GM21737 (cell line): ENCODE results near the gene PBX1.

Source experiments
- ATAC-seq: cut with Tn5 transposase; IDR thresholded peaks from one replicate; pipeline ENCODE4 v1.9.1; 2021; ENCODE audit warnings: mild to moderate bottlenecking, moderate library complexity; ENCODE audit not compliant: unreplicated experiment

Gene PBX1

DNA sequence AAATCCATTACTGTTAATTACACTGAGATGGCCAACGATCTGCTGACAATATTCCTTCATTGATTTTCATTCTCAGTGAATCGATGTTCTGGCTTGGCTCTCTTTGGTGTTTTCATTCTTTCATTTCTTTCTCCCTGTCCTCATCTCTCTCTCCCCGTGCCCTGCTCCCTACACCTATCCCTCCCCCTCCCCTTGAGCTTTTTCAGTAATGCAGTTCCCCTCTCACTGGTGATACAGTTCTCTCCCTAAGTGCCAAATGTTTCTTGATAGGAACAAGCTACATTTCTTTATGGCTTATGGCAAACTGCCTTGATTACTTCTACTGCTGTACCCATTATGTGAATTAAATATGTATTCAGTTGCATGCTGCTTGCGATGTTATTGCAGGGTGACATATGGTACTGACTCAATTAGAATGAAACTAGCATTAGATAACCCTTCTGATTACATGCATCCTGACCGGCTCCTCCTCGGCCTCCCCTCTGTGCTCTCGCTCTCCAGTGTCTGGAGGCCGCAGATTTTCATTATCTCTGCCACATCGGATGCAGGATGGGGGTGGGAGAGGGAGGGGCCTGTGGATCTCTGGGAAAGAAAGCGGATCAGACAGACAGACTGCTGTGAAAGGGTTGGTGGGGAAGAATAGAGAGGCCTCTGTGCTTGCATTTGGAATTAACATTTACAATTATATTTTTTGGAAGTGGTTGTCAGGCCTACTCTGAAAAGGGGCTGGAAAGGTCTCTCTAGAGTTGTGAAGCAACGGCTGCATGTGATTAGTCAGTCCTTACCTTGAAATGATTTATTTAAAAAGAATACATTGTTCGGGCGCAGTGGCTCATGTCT is 130.9 kb downstream of the PBX1 start:
- no peak for ATAC-seq

DNA sequence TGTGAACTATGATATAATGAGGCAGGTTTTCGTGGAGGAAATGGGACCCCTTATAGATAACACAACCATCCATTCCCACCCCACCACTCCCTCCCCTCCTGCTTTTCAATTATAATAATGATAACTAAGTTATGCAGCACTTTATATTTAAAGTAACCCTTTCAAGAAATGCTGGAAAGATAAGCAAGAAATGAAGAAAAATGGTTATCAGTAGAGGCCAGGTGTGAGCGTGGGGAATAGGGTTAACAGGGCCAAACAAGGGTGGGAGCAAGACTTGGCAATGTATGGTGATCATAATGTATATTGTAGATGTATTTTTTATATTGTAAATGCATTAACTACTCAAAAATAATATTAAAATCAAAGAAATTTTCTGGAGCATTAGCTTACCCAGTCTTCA is 133.4 kb downstream of the PBX1 start:
- no peak for ATAC-seq

DNA sequence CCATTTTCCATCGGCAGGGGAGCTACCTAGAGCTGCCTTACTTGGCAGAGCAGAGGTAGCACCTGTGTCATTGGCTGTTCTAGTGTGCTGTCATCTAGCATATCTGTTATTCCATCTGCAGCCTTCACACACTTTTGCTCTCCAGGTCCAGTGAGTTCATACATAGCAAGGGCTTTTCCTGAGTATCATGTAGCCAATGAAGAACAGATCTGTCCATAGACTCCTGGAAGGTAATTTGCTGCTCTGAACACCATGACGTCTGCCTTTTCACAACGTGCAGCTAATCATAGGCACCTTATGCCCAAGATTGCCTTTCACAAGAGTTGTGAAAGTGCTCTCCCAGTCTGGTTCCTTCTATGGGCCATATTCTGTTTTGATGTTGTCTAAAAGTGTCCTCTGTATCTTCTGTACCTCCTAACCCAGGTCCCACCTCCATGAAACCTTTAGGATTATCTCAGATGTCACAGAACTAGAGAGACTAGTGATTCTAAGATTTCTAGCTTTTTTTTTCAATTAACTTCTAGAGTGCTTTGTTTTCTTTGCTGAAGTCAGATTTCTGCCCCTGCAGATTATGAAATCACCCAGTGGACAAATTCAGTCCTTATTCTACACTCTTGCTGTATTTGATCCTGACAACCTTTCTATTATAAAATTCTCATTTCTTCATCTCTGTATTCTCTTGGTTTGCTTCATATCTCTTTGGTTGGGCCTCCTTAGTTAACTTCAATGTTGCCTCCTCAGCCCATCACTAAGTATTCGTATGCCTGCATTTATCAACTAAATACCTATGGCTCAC is 134.8 kb downstream of the PBX1 start:
- no peak for ATAC-seq

DNA sequence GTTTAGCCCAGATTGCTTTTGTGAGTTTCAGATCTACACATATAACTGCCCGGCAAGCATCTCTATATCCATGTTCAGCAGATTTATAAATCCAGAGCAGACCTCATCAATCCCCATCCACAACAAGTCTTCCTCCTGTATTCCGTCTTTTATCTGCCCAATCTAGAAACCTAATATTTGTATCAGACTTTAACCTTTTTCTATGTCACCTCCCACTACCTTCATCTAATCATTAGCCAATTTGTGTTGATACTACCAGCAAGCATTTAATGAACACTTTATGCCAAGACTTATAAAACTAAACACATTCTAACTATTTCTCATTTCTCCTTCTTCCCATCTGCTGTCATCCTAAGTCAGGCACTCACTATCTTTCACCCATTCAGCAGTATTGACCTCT is 135.5 kb downstream of the PBX1 start:
- no peak for ATAC-seq

DNA sequence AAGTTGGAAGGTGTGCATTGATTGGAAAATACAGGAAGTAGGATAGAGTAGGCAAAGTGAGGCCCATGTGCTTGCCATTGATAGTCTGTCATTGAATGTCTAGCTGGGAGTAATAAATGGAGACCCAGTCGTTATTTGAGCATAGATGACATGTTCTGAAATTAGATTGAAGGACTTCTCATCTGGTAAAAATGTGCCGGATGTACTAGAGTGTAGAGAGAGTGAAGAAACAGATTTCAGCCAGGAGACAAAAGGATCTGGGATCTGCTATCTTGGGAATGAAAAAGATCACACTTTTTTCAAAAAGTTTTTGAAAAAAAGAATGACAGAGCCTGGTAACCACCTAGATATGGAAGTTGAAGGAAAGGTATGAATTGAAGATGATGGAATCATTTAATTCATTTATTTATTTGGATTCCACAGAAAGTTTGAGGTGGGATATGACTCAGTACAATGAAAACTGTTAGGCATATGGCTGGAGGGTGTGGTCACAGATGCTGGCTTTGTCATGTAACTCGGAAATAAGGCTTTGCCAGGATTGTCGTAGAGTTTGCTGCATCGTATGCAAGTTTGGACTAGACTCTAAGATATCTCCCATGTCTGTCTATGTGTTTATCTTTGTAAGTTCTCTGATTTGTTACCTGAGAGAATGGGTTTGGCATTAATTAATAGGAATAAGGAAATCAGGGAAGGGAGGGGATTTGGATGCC is 137.1 kb downstream of the PBX1 start:
- no peak for ATAC-seq

DNA sequence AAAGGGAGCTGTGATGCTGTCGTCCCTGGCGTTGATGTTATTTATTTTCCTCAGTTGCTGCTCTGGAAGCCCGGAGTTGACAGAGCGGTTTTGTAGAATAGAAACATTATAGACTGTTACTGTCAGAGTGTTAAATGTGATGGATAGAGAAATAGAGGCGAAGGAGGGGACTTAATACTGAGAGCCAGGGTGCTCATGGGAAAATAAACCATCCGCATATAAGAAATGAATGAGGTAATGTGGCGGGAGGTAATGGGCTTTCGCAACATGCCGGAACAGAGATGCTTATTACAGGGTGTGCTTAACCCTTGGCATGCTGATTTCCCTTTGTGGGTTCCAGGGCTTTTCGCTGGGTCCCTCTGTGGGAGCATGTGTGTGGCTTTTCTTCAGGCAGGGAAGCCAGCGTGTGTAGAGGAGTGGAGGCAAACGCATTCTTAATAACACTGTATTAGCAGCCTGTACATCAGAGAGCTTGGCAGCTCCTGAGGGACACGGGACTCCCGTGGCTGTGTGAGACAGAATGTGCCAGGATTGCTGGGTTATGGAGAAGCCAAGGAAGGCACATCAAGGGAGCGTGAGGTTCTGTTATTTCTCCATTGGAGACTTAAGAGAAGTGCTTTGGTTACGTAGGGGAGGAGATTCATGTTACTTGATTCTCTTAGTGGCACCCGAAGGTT is 141.0 kb downstream of the PBX1 start:
- ATAC-seq, result no peak

DNA sequence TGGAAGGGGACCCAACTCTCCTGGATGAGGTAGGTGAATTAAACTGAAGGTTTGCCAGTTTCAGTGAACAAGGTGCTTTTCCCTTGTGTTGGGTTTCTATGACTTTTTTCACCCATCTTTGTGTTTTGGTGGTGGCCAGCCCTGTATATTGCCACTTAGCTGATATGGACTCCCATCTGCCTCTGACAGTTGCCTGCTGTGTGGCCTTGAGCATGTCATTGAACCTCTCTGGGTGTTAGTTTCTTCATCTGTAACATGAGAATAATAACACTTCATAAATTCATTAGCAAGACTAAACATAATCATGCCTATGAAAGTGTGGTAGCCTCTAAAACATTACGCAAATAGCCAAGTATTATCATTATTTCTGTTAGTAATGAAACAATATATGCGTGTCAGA is 141.7 kb downstream of the PBX1 start:
- no peak for ATAC-seq

DNA sequence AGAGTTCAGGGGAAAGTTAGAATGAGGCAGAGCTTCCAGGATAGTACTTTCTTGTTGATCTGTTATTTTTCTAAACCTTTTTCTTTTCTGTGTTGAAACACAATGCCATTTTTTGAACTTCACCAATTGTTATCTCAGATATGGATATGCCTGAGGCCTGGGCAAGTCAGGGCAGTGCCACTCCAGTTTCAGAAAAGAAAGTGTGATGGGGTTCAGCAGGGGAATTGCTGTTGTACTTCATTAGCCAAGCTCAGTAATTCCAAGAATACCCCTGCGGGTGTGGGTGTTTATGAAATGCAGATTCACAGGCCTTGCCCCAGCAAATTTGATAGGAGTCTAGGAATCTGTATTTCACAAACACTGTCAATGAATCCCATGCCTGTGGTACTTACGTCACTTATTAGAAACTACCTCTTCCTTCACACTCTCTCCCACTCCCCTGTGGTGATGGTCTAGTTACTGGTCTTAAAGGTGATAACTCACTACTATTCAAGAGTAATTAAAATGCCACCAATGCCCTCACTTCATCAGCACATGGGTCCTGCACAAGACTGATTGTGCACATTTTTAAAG is 142.3 kb downstream of the PBX1 start:
- ATAC-seq, result no peak

DNA sequence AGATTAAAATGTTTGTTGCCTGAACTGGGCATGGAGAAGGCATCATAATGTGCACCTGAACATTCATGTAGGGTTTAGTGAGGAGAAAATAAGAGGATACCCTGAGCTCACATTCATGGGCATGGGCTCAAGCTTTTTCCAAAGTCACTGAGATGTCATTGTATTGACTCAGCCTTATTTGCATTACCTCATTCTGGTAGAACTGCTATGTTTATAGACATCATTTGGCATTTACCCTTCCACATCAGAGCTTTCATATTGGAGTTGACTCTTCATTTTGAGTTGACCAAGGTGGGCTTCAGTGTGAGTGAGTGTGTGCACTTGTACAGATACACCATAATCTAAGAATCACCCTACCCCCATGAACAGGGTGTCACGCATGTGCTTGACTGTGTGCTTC is 143.2 kb downstream of the PBX1 start:
- no peak for ATAC-seq

DNA sequence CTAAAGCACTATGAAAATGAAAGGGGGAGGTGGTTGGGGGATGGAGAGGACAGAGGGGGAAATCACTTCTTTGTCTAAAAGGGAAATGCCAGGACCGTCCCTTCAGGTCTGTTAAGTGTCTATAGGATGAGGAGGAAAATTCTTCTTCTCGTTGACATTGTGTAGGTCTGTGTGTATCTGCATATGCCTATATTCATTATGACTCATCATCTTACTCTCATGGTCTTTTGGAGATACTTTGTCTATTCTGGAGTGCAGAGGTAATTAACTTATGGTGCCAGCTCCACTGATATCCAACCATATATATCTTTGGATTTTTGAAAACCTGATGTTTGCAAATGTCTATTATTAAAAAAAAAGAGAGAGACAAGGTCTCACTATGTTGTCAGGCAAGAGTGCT is 143.7 kb downstream of the PBX1 start:
- ATAC-seq, result no peak

DNA sequence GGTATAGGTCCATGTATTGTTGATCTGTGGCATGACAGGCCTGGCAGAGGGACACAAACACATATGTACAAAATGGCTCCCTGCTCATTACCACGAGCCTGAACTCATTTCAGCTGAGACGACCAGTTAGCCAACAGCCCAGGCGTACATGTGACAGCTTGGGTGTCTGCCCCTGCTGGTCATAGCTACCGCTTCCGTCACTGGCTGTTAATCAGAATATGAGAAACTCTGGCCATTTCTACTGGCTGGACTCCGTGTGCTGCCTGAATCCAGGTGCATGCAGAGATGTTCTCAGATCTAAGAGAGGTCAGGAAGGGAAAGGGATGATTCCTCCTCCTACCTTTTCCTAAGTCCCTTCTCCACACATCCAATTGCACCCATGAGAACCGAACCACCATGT is 144.5 kb downstream of the PBX1 start:
- no peak for ATAC-seq

DNA sequence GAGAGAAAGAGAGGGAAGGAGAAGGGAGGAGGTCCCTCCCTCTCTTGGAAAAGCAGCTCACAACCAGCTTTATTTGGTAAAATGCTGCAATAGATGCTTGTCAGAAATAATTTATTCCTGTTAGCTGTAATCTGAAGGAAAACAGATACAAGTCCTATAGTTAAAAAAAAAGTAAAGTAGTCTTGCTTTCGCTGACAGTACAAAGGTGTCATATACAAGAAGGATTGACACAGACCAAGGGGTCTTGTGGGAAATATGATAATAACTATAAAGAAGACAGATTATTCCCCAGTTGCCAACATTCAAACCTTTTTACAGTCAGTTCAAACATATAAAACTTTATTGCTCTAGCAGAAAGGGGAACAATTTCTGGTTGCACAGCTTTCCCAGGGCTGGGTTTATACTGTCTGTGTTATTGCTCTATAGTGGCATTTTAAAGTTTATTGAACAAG is 145.0 kb downstream of the PBX1 start:
- ATAC-seq, result no peak

DNA sequence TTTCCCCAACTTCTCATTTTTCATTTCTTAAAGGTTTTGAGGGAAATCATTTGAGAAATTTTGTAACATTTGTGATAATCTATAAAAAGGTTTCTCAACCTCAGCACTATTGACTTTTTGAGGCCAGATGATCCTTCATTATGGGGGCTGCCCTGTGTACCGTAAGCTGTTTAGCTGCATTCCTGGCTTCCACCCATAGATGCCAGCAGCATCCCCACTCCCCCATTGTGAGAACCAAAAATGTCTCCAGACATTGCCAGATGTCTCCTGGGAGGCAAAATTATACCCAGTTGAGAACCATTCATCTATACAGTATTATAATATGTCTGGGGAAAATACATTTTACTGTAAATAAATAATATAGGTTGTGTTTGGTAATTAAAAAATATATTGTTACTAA is 146.0 kb downstream of the PBX1 start:
- no peak for ATAC-seq

DNA sequence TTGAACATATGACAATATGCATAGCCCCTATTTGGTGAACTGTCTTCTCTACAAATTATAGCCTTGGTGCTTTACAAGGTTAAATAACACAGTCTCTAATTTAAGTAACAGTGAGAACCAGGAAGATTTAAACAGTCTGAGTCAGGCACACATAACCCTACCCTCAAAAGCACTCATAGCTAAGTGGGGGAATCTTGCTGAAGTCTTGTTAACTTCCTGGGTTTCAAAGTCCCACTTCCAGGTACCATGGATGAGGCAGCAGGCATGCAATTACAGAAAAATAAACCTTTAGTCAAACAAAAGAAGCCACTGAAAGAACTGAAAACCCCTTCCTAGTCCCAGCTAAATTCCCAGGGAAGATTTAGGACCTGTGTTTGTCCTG is 147.6 kb downstream of the PBX1 start:
- ATAC-seq, result no peak

DNA sequence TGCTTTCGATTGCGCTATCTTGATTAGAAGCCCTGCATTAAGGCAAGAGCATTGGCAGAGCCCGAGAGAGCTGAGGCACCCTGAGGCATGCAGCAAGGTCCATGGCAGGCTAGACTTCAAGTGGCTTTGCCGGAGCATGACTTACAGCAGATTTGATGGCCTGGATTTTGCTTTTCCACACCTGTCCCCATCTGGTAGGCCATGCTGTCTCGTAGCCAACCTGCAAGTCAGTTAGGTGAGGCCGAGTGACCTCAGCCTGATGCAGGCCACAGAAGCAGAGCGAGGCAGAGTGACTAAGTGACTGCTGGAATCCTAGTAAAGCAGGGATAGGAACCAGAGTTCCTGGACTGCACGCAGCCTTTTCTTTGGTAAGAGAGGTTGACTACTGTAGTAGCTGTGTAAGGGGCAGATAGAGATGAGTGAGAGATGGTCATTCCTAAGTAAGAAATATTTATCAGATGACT is 148.9 kb downstream of the PBX1 start:
- ATAC-seq, result no peak

DNA sequence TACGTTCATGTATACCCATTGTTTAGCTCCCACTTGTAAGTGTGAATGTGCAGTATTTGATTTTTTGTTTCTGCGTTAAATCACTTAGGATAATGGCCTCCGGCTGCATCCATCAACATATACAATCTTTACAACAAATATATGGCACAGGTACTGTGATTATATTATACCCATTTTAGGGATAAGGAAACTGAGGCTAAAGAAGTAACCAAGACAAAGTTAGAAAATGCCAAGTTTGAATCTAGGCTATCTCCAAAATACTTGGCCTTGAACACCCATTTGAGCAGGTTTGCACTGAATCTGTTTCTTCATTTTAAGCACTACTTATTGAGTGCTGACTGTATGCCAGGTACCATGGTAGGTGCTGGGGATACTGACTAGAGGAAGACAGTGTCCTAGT is 149.6 kb downstream of the PBX1 start:
- ATAC-seq, result no peak

DNA sequence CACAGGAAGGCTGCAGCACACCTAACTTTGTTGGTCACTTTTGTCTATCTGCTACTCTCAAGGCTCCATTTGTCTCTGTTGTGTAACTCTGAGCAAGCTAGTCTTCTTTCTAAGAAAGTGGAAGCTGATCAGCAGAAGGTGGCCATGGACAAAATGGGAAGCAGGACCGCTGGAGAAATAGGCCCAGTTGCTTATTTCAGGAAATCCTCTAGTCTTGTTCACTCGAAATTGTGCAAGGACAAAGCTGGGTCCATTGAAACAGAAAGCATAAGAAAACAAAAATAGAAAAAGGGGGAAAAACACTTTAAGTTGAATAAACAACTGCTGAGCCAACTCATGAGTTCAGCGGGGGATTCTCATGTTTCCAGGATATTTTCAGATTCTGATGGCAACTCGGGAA is 150.1 kb downstream of the PBX1 start:
- no peak for ATAC-seq

DNA sequence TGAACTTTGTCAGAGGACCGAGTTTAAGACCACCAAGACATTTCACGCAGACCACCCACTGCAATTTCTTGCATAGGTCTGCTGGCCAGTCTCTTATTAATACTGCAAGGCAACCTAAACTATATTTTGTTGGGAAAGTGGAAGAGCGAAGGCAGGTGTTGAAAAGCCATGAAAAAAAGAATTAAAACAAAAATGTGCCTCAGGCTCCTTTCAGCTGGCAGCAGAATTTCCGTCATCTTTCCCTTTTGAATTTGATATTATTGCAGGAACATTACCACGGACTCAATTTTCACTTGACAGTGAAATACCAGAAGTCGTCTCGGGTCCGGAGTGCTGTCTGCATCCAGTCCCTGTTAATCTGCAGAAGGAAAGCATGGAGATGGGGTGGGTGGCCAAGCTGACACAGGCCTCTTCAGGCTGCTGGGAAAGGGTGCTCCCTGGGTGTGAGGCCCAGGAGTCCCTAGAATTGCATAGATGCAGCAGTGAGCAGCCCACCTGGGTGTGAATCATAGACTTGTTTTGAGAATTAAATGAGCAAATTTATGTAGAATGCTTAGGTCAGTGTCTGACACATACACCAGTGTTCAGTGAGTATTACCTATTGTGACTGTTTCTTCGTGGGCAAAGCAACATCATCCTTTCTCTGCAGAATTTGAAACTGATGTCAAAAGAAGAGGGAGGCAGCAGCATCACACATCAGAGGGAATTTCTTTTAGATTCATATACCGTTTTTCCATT is 150.7 kb downstream of the PBX1 start:
- ATAC-seq, result no peak

DNA sequence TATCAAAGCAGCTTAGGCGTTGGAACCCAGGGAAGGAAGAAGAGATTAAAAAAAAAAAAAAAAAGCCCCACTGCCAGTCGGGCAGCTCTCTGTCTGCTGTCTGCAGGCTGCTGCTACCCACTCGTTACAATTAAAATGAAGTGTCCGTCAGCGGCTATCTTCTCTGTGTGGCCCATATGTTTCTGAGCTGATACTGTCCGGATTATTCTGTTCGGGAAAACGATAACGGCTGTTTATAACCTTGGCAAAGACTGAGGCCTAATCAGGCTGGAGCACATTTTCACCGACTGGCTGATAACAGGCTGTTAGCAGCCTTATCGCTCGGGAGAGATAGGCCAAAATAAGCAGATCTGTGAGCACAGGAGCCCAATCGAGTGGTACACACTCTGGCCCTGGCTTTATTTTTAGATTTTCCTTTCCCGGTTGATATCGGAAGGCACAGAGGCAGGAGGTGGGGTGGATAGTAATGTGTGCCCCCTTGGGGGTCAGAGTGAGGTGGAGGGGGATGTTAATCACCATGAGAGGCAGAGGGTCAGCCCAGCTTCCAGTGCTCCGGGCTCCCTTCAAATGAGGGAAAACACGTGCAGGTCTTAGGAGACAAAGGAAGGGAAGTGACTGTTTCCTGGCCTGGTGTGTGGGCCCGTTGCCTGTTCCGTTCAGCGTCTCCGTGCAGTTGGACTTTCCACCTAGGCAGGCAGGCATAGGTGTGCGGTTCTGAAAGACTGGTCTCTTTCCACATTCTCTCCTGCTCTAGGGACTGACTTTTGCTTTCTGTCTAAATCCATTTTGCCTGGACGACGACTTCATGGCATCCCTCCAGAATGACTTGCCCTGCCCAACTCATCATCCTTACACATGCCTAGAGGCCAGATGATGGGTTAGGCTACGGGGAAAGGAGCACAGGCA is 153.4 kb downstream of the PBX1 start:
- no peak for ATAC-seq
